ENCODE data around the gene SLC25A26.
"Not testable (repeated sequence)": the region's sequence is repeated elsewhere in the genome, so short reads cannot be mapped to it uniquely, and the experiment has no call there.

The SLC25A26 gene

DNA sequence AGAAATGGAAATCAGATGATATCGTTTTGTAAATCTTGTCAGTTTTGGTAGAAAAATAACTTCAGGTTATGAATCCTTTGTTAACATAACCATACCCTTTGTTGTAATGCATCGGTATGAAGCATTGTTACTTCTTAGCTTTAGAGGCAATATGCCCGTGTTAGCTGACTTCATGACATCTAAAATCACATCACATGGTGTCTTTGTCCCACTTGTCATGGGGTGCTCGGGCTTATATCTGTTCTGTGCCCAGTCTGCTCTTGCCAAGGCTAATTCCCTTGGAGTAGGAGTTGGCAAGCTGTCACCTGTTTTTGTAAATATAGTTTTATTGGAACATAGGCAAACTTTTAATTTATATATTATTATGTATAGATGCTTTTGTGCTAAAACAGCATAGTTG, 39.6 kb downstream of the SLC25A26 start:
- in situ Hi-C loops (cut with HindIII; ENCODE audit: low pct_ligation_motif_present, low pct_unique_long_range_greater_than_20kb, low sequenced_read_pairs): no loop called here
- DNase-seq: no peak

DNA sequence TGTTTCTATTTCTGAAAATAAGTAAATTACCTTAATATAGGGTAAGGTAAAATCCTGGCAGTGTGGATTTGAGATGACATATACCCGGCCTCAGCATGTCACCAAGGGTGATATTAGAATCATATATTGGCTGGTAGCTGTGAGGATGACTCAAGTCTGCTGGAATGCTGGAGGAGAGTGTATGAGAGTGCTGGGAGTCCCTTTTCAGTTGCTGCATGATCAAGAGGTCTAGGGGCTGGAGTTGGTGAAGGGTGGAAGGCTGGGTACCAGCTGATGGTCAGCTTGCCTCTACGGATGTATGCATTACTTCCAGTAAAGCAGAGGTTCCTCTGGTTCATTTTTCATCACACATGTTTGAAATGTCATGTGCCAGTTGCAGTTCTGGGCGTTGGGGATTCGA, 40.6 kb downstream of the SLC25A26 start:
- in situ Hi-C loops (cut with HindIII; ENCODE audit: low pct_ligation_motif_present, low pct_unique_long_range_greater_than_20kb, low sequenced_read_pairs): no loop called here
- DNase-seq: peak; percentile 21

- DNase-seq: no peak
- in situ Hi-C loops (cut with HindIII; ENCODE audit: low pct_ligation_motif_present, low pct_unique_long_range_greater_than_20kb, low sequenced_read_pairs): no loop called here
These were observed 44.8 kb downstream of the SLC25A26 start for GRCh38 chr3:66265649-66266048.

DNA sequence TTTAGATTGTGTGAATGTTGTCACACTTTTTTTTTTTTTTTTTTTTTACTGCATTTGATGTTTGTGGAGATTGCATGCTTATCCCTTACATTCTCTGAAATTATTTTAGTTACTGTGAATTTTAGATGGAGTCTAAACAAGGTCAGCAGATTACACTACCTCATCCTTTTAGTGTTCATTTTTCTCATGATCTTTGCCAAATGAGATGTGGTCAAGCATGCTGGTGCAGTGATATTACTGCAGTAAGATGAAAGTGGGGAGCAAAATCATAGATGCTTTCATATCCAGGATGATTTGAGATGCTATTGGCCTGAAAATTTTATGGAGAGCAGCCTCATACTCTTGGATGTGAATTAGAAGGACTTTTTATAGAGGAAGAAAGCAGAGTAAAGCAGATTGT, 45.8 kb downstream of the SLC25A26 start:
- no peak for DNase-seq
- in situ Hi-C loops (cut with HindIII; ENCODE audit: low pct_ligation_motif_present, low pct_unique_long_range_greater_than_20kb, low sequenced_read_pairs): no loop called here

DNA sequence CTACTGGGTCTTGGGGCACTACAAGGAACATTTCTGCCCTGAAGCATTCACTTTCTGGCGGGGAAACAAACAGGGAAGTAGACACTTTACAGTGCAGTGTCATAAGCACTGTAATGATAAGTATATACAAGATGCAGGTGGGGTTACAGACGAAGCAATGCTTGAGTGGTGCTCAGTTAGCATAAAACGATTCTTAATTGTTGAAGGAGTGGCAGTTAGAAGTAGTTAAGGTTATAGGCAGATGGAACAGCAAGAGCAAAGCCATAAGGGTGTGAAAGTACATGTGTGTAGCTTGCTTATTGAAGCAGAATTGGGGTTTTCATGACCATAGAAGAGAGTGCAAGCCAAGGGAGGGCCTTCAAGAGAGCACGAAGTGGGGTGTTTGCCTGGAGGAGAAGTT, 46.2 kb downstream of the SLC25A26 start:
- DNase-seq: no peak

GRCh38 chr3:66267906-66268305, 47.1 kb downstream of the SLC25A26 start:
- DNase-seq: no peak
- in situ Hi-C loops (cut with HindIII; ENCODE audit: low pct_ligation_motif_present, low pct_unique_long_range_greater_than_20kb, low sequenced_read_pairs): no loop called here

More for the DNA sequence above, 46.2 kb downstream of the SLC25A26 start:
- in situ Hi-C loops (cut with HindIII; ENCODE audit: low pct_ligation_motif_present, low pct_unique_long_range_greater_than_20kb, low sequenced_read_pairs): no loop called here

DNA sequence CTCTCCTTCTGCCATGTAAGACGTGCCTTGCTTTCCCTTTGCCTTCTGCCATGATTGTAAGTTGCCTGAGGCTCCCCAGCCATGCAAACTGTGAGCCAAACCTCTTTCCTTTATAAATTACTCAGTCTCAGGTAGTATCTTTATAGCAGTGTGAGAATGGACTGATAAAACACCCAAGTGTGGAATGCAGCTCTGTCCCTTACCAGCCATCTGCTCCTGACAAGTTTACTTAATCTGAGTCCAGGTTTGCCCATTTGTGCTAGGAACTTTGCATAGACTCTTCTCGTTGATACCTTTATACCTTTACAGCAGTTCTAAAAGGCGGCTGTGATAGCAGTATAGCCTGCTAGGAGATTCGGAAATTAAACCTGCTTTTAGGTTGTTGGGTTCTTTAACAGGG, 48.1 kb downstream of the SLC25A26 start:
- in situ Hi-C loops (cut with HindIII; ENCODE audit: low pct_ligation_motif_present, low pct_unique_long_range_greater_than_20kb, low sequenced_read_pairs): no loop called here
- DNase-seq: no peak

DNA sequence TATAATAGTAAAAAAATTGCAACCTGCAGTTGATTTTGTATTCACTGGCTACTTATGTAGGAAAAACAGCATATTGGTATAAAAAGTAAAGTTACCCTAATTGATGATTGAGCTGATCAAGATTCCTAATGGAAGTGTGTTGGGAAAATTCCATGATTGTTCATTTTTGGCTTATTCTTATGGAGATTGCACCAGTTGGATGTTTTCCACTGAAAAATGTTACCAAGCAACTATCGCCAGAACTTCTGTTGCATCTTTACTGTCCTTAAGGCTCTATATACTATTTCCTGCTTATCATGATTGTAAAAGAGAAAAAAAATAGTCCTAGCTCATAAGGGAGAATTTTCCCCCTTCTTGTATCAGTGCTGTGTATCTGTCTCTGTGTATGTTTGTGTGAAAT, 48.6 kb downstream of the SLC25A26 start:
- DNase-seq: no peak
- in situ Hi-C loops (cut with HindIII; ENCODE audit: low pct_ligation_motif_present, low pct_unique_long_range_greater_than_20kb, low sequenced_read_pairs): no loop called here

- no peak for DNase-seq
- in situ Hi-C loops (cut with HindIII; ENCODE audit: low pct_ligation_motif_present, low pct_unique_long_range_greater_than_20kb, low sequenced_read_pairs): no loop called here
These were observed 49.5 kb downstream of the SLC25A26 start for GRCh38 chr3:66270288-66270687.

DNA sequence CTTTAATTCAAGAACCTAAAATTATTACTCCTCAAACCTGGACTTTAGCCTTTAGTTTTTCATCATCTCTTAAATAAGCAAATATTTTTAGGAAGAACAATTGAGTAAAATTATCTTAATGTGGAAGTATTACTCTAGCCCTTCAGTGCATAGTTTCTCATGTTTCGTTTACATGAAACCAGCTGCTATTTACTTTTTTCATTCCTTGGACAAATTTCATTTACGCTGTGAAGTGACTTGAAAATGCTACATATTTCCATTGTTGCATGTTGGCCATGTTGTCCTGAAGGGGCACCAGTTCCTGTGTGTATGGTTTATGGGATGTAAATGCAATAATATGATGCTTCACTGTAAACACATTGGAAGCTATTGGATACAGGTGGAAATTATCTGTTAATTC, 49.9 kb downstream of the SLC25A26 start:
- DNase-seq: no peak
- in situ Hi-C loops (cut with HindIII; ENCODE audit: low pct_ligation_motif_present, low pct_unique_long_range_greater_than_20kb, low sequenced_read_pairs): no loop called here

- no peak for DNase-seq
- in situ Hi-C loops (cut with HindIII; ENCODE audit: low pct_ligation_motif_present, low pct_unique_long_range_greater_than_20kb, low sequenced_read_pairs): no loop called here
These were observed 50.4 kb downstream of the SLC25A26 start for GRCh38 chr3:66271231-66271630.

DNA sequence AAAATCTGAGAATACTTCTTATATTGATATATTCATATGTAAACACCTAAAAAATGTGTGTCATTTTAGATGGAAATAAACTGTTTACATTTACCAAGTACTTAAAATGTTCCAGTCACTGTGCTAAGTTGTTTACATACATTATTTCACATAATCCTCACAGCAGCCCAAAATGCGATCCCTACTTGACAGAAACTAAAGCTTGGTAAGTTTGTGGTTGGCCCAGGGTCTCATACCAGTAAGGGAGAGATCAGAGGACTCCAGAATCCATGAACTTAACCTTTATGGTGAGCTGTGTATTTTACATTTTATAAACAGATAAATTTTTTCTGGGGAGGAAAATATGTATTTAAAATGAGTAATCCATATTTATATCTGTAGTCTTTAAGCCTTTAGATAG, 51.2 kb downstream of the SLC25A26 start:
- DNase-seq: no peak
- in situ Hi-C loops (cut with HindIII; ENCODE audit: low pct_ligation_motif_present, low pct_unique_long_range_greater_than_20kb, low sequenced_read_pairs): no loop called here

GRCh38 chr3:66274837-66275236, 54.0 kb downstream of the SLC25A26 start:
- in situ Hi-C loops (cut with HindIII; ENCODE audit: low pct_ligation_motif_present, low pct_unique_long_range_greater_than_20kb, low sequenced_read_pairs); DNase-seq: not testable (repeated sequence)

- peak; percentile 68 for DNase-seq
- in situ Hi-C loops (cut with HindIII; ENCODE audit: low pct_ligation_motif_present, low pct_unique_long_range_greater_than_20kb, low sequenced_read_pairs): no loop called here
These were observed 56.0 kb downstream of the SLC25A26 start for GRCh38 chr3:66276705-66277274.

- DNase-seq: no peak
- in situ Hi-C loops (cut with HindIII; ENCODE audit: low pct_ligation_motif_present, low pct_unique_long_range_greater_than_20kb, low sequenced_read_pairs): no loop called here
These were observed 58.4 kb downstream of the SLC25A26 start for GRCh38 chr3:66279168-66279567.

- in situ Hi-C loops (cut with HindIII; ENCODE audit: low pct_ligation_motif_present, low pct_unique_long_range_greater_than_20kb, low sequenced_read_pairs): no loop called here
- no peak for DNase-seq
These were observed 59.5 kb downstream of the SLC25A26 start for GRCh38 chr3:66280304-66280703.

- in situ Hi-C loops (cut with HindIII; ENCODE audit: low pct_ligation_motif_present, low pct_unique_long_range_greater_than_20kb, low sequenced_read_pairs); DNase-seq: not testable (repeated sequence)
These were observed 71.1 kb downstream of the SLC25A26 start for GRCh38 chr3:66291922-66292321.

DNA sequence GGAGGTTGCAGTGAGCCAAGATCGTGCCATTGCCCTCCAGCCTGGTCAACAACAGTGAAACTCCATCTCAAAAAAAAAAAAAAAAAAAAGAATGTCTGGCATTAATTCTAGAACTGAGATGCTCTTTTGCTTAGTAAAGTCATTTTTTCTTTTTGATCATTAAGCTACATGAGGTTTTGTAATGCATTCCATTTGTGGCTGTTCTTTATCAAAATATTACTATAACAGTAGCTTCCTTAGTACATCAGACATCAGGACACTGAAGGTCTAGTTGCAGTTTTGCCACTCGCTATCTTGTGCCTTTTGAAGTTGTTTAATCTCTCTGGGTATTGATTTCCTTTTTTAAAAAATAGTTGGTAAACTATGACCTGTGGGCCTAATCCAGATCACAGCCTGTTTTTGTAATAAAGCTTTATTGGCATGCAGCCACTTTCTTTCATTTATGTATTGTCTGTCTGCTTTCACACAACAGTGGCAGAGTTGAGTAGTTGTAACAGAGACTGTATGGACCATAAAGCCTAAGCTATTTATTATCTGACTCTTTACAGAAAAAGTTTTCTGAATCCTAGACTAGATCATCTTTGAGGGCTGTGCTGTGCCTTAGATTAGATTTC, 76.6 kb downstream of the SLC25A26 start:
- in situ Hi-C loops (cut with HindIII; ENCODE audit: low pct_ligation_motif_present, low pct_unique_long_range_greater_than_20kb, low sequenced_read_pairs): no loop called here
- DNase-seq: no peak

GRCh38 chr3:66297900-66298299, 77.1 kb downstream of the SLC25A26 start:
- in situ Hi-C loops (cut with HindIII; ENCODE audit: low pct_ligation_motif_present, low pct_unique_long_range_greater_than_20kb, low sequenced_read_pairs): no loop called here
- no peak for DNase-seq

GRCh38 chr3:66298591-66298990, 77.8 kb downstream of the SLC25A26 start:
- in situ Hi-C loops (cut with HindIII; ENCODE audit: low pct_ligation_motif_present, low pct_unique_long_range_greater_than_20kb, low sequenced_read_pairs): no loop called here
- DNase-seq: no peak

- in situ Hi-C loops (cut with HindIII; ENCODE audit: low pct_ligation_motif_present, low pct_unique_long_range_greater_than_20kb, low sequenced_read_pairs); DNase-seq: not testable (repeated sequence)
These were observed 78.3 kb downstream of the SLC25A26 start for GRCh38 chr3:66299085-66299484.
